ENCODE results near the gene PHLDB1.
"Not testable (repeated sequence)": the region's sequence is repeated elsewhere in the genome, so short reads cannot be mapped to it uniquely, and the experiment has no call there.

Gene PHLDB1

DNA sequence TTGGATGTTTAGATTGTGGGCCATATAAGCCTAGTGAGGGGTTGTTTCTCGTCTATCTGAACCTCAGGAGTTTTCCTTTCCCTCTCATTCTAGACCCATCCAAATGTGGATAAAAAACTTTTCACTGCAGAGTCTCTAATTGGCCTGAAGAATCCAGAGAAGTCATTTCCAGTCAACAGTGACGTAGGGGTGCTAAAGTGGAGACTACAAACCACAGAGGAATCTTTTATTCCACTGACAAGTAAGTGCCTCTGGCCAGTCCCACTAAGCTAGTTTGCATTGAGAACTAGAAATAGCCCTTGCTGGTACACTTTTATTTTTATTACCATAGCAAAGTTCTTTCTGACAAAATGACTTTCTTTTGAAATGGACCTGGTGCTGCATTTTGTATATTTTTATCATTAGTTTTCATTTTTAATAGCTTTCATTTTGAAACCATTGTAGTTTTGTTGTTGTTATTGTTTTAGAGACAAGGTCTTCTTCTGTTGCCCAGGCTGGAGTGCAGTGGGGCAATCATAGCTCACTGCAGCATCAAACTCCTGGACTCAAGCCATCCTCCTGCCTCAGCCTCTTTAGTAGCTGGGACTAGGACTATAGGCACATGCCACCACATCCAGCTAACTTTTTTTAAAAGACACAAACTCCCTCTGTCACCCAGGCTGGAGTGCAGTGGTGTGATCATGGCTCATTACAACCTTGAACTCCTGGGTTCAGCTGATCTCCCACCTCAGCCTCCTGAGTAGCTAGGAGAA lies 14.6 kb upstream of the PHLDB1 start:
- WGBS, result 96% methylated on average over 2 of the region's 2 CpGs
- no peak overlapping the region for H2BK15ac ChIP-seq (ENCODE audit: low read depth, poor library complexity, severe bottlenecking)
- no peak overlapping the region for H2BK5ac ChIP-seq (ENCODE audit: low read depth, low read length, poor library complexity, severe bottlenecking)
- H3K36me3 ChIP-seq (ENCODE audit: control insufficient read depth in 1 of 2, insufficient read depth in 2 of 2, low read depth in 1 of 2, low read length in 2 of 2), result peaks cover 54 to 93% of the 10 kb centered on the region in 2 experiments
- DNase-seq, result peak; percentile 62
- H3K4ac ChIP-seq (ENCODE audit: low read depth in 1 of 2, low read length in 2 of 2), result no peak overlapping the region
- H4K8ac ChIP-seq (ENCODE audit: low read length), result no peak overlapping the region
- no peak overlapping the region for H3K18ac ChIP-seq (ENCODE audit: low read depth in 1 of 2, low read length in 2 of 2)
- H2BK120ac ChIP-seq (ENCODE audit: low read depth, low read length), result no peak overlapping the region
- H3K23ac ChIP-seq (ENCODE audit: low read length in 2 of 2), result no peak overlapping the region
- no peaks in the 10 kb centered on the region for H3K27me3 ChIP-seq (ENCODE audit: control insufficient read depth in 1 of 2, insufficient read depth in 1 of 2, low read length in 2 of 2)
- H3K9ac ChIP-seq (ENCODE audit: low read length), result peak overlapping the region; percentile 70
- no peak overlapping the region for H3K4me3 ChIP-seq (ENCODE audit: insufficient read depth in 1 of 2, low read depth in 1 of 2, low read length in 2 of 2)
- H4K91ac ChIP-seq (ENCODE audit: low read length), result no peak overlapping the region
- peaks cover 1% of the 10 kb centered on the region for H3K4me1 ChIP-seq (ENCODE audit: control insufficient read depth, insufficient read depth, low read depth, low read length)
- no peak overlapping the region for H2AFZ ChIP-seq (ENCODE audit: low read depth, low read length)
- peaks cover 18% of the 10 kb centered on the region for H3K79me1 ChIP-seq (replicated peaks; ENCODE audit: low read length, poor library complexity, severe bottlenecking)
- H3K9me3 ChIP-seq (ENCODE audit: control insufficient read depth, low read length), result no peaks in the 10 kb centered on the region
- no peak overlapping the region for H3K4me2 ChIP-seq (ENCODE audit: low read length, poor library complexity, severe bottlenecking)
- no peak overlapping the region for H2BK12ac ChIP-seq (ENCODE audit: low read length in 2 of 2)
- H2AK5ac ChIP-seq (ENCODE audit: low read length, severe bottlenecking), result no peak overlapping the region
- no peak overlapping the region for H3K27ac ChIP-seq (ENCODE audit: low read length, poor library complexity, severe bottlenecking)
- H3K14ac ChIP-seq (ENCODE audit: low read length in 2 of 2), result no peak overlapping the region

DNA sequence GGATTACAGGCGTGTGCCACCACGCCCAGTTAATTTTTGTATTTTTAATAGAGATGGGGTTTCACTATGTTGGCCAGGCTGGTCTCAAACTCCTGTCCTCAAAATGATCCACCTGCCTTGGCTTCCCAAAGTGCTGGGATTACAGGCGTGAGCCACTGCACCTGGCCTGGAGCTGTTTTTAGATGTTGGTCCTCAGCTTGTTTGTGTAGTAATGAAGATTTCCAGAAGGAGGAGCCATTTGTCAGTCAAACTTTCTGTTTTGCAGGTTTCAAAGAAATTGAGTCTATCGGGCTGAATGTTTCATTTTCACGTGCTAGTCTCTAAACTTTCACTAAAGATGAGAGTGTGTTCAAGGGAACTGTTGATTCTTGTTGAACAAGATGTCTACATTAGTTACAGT lies 12.4 kb upstream of the PHLDB1 start:
- not testable (repeated sequence) for H3K4me3 ChIP-seq (ENCODE audit: insufficient read depth in 1 of 2, low read depth in 1 of 2, low read length in 2 of 2); H3K4ac ChIP-seq (ENCODE audit: low read depth in 1 of 2, low read length in 2 of 2); H3K14ac ChIP-seq (ENCODE audit: low read length in 2 of 2); H4K91ac ChIP-seq (ENCODE audit: low read length); H2BK15ac ChIP-seq (ENCODE audit: low read depth, poor library complexity, severe bottlenecking); H3K4me2 ChIP-seq (ENCODE audit: low read length, poor library complexity, severe bottlenecking); H3K23ac ChIP-seq (ENCODE audit: low read length in 2 of 2); H2BK5ac ChIP-seq (ENCODE audit: low read depth, low read length, poor library complexity, severe bottlenecking); H3K27ac ChIP-seq (ENCODE audit: low read length, poor library complexity, severe bottlenecking); H4K8ac ChIP-seq (ENCODE audit: low read length); H3K4me1 ChIP-seq (ENCODE audit: control insufficient read depth, insufficient read depth, low read depth, low read length); H2BK12ac ChIP-seq (ENCODE audit: low read length in 2 of 2); H2AK5ac ChIP-seq (ENCODE audit: low read length, severe bottlenecking); H3K18ac ChIP-seq (ENCODE audit: low read depth in 1 of 2, low read length in 2 of 2); H3K9me3 ChIP-seq (ENCODE audit: control insufficient read depth, low read length); H3K27me3 ChIP-seq (ENCODE audit: control insufficient read depth in 1 of 2, insufficient read depth in 1 of 2, low read length in 2 of 2); H2BK120ac ChIP-seq (ENCODE audit: low read depth, low read length); H2AFZ ChIP-seq (ENCODE audit: low read depth, low read length)
- peaks cover 52 to 93% of the 10 kb centered on the region in 2 experiments for H3K36me3 ChIP-seq (ENCODE audit: control insufficient read depth in 1 of 2, insufficient read depth in 2 of 2, low read depth in 1 of 2, low read length in 2 of 2)
- peak overlapping the region; percentile 66 for H3K9ac ChIP-seq (ENCODE audit: low read length)
- H3K79me1 ChIP-seq (replicated peaks; ENCODE audit: low read length, poor library complexity, severe bottlenecking), result peaks cover 20% of the 10 kb centered on the region
- WGBS, result 70% methylated on average over 3 of the region's 5 CpGs
- peak; percentile 80 for DNase-seq

DNA sequence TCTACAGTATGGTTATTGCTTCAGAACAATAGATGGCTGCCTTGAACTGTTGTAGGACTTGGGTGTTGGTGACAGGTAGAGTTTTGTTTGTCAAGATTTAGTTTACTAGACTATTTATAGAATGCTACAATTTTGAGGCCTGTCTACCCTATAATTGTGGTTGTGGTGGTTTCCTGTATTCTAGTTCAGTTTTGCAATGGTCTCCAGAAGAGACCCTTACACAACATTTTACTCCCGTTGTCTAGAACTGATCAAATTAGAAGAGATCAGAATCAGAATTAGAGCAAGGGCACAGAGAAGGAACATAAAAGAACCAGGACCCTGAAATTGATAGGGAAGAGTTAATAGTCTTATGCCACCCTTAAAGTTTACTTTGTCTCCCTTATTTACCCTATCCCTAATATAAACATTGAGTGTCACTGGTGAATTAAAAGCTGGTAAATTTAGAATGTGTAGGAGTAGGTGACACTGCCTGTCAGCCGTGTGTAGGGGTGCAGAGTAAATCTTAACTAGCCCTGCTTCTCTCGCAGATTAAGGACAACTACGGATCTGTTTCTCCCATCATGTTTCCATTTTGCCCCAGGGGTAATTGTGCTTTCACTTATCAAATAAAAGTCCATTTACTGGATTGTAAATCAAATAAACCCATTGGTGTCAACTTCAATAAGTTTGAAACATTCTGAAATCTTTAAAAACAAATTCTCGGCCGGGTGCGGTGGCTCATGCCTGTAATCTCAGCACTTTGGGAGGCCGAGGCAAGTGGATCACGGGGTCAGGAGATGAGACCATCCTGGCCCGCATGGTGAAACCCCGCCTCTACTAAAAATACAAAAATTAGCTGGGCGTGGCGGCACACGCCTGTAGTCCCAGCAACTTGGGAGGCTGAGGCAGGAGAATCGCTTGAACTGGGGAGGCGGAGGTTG lies 10.9 kb upstream of the PHLDB1 start:
- H3K23ac ChIP-seq (ENCODE audit: low read length in 2 of 2), result no peak overlapping the region
- no peak overlapping the region for H3K27ac ChIP-seq (ENCODE audit: low read length, poor library complexity, severe bottlenecking)
- no peak overlapping the region for H3K18ac ChIP-seq (ENCODE audit: low read depth in 1 of 2, low read length in 2 of 2)
- no peaks in the 10 kb centered on the region for H3K27me3 ChIP-seq (ENCODE audit: control insufficient read depth in 1 of 2, insufficient read depth in 1 of 2, low read length in 2 of 2)
- no peak overlapping the region for H2AFZ ChIP-seq (ENCODE audit: low read depth, low read length)
- no peak overlapping the region for H2AK5ac ChIP-seq (ENCODE audit: low read length, severe bottlenecking)
- no peak overlapping the region for H4K8ac ChIP-seq (ENCODE audit: low read length)
- H3K14ac ChIP-seq (ENCODE audit: low read length in 2 of 2), result no peak overlapping the region
- H3K4me1 ChIP-seq (ENCODE audit: control insufficient read depth, insufficient read depth, low read depth, low read length), result peaks cover 1% of the 10 kb centered on the region
- no peak overlapping the region for H3K4me3 ChIP-seq (ENCODE audit: insufficient read depth in 1 of 2, low read depth in 1 of 2, low read length in 2 of 2)
- H2BK12ac ChIP-seq (ENCODE audit: low read length in 2 of 2), result no peak overlapping the region
- H2BK5ac ChIP-seq (ENCODE audit: low read depth, low read length, poor library complexity, severe bottlenecking), result no peak overlapping the region
- H3K4ac ChIP-seq (ENCODE audit: low read depth in 1 of 2, low read length in 2 of 2), result no peak overlapping the region
- H2BK15ac ChIP-seq (ENCODE audit: low read depth, poor library complexity, severe bottlenecking), result no peak overlapping the region
- no peaks in the 10 kb centered on the region for H3K9me3 ChIP-seq (ENCODE audit: control insufficient read depth, low read length)
- H4K91ac ChIP-seq (ENCODE audit: low read length), result no peak overlapping the region
- no peak overlapping the region for H2BK120ac ChIP-seq (ENCODE audit: low read depth, low read length)
- DNase-seq, result peak; percentile 24
- WGBS, result 97% methylated on average over 15 of the region's 16 CpGs
- H3K36me3 ChIP-seq (ENCODE audit: control insufficient read depth in 1 of 2, insufficient read depth in 2 of 2, low read depth in 1 of 2, low read length in 2 of 2), result peaks cover 49 to 91% of the 10 kb centered on the region in 2 experiments
- H3K9ac ChIP-seq (ENCODE audit: low read length), result peak overlapping the region; percentile 6
- peaks cover 24% of the 10 kb centered on the region for H3K79me1 ChIP-seq (replicated peaks; ENCODE audit: low read length, poor library complexity, severe bottlenecking)
- H3K4me2 ChIP-seq (ENCODE audit: low read length, poor library complexity, severe bottlenecking), result no peak overlapping the region

- WGBS, result 98% methylated on average over 9 of the region's 9 CpGs
- no peak overlapping the region for H3K23ac ChIP-seq (ENCODE audit: low read length in 2 of 2)
- peaks cover 48 to 92% of the 10 kb centered on the region in 2 experiments for H3K36me3 ChIP-seq (ENCODE audit: control insufficient read depth in 1 of 2, insufficient read depth in 2 of 2, low read depth in 1 of 2, low read length in 2 of 2)
- no peak overlapping the region for H3K9ac ChIP-seq (ENCODE audit: low read length)
- H2BK12ac ChIP-seq (ENCODE audit: low read length in 2 of 2), result no peak overlapping the region
- no peak overlapping the region for H2BK5ac ChIP-seq (ENCODE audit: low read depth, low read length, poor library complexity, severe bottlenecking)
- H3K27me3 ChIP-seq (ENCODE audit: control insufficient read depth in 1 of 2, insufficient read depth in 1 of 2, low read length in 2 of 2), result no peaks in the 10 kb centered on the region
- H3K4ac ChIP-seq (ENCODE audit: low read depth in 1 of 2, low read length in 2 of 2), result no peak overlapping the region
- H2AK5ac ChIP-seq (ENCODE audit: low read length, severe bottlenecking), result no peak overlapping the region
- no peak overlapping the region for H3K27ac ChIP-seq (ENCODE audit: low read length, poor library complexity, severe bottlenecking)
- H3K18ac ChIP-seq (ENCODE audit: low read depth in 1 of 2, low read length in 2 of 2), result no peak overlapping the region
- no peak overlapping the region for H4K8ac ChIP-seq (ENCODE audit: low read length)
- H3K4me3 ChIP-seq (ENCODE audit: insufficient read depth in 1 of 2, low read depth in 1 of 2, low read length in 2 of 2), result no peak overlapping the region
- H3K4me2 ChIP-seq (ENCODE audit: low read length, poor library complexity, severe bottlenecking), result no peak overlapping the region
- peaks cover 28% of the 10 kb centered on the region for H3K79me1 ChIP-seq (replicated peaks; ENCODE audit: low read length, poor library complexity, severe bottlenecking)
- H2AFZ ChIP-seq (ENCODE audit: low read depth, low read length), result no peak overlapping the region
- H2BK120ac ChIP-seq (ENCODE audit: low read depth, low read length), result no peak overlapping the region
- DNase-seq, result no peak
- H3K14ac ChIP-seq (ENCODE audit: low read length in 2 of 2), result no peak overlapping the region
- no peaks in the 10 kb centered on the region for H3K9me3 ChIP-seq (ENCODE audit: control insufficient read depth, low read length)
- H4K91ac ChIP-seq (ENCODE audit: low read length), result no peak overlapping the region
- no peak overlapping the region for H2BK15ac ChIP-seq (ENCODE audit: low read depth, poor library complexity, severe bottlenecking)
- H3K4me1 ChIP-seq (ENCODE audit: control insufficient read depth, insufficient read depth, low read depth, low read length), result peaks cover 1% of the 10 kb centered on the region
Measured at GRCh38 chr11:118597556-118597955, 9.9 kb upstream of the PHLDB1 start.

Data from mesenchymal stem cell (in vitro differentiated cells and primary cell).